ENCODE results near the gene ZNF235.

- TF ChIP-seq GATA3 (IDR thresholded peaks at IDR 0.05; ENCODE audit: low read depth, low read length) (no peak), GATA2 (IDR thresholded peaks at IDR 0.05; ENCODE audit: low read depth, low read length) (no peak)
These were observed 68.4 kb downstream of the ZNF235 start for GRCh38 chr19:44236384-44236783.

All from SH-SY5Y (cell line).